Muscle layer of colon (tissue), 2 donors: Measurements from ENCODE around the gene PCBP3.
"Not testable (repeated sequence)": the region's sequence is repeated elsewhere in the genome, so short reads cannot be mapped to it uniquely, and the experiment has no call there.

Experiments
- H3K27ac ChIP-seq: one replicate; pipeline ENCODE4 v1.7.0; 2013; ENCODE audit warnings: low read depth, mild to moderate bottlenecking, low read length, moderate library complexity
- H3K27me3 ChIP-seq, 2 donors: one replicate each; pipeline ENCODE4 v1.7.0; 2013; ENCODE audit warnings: low read length in 2 of 2, mild to moderate bottlenecking in 2 of 2; ENCODE audit not compliant: insufficient read depth in 2 of 2, control insufficient read depth in 1 of 2
- H3K36me3 ChIP-seq: one replicate; pipeline ENCODE4 v1.7.0; 2013; ENCODE audit warnings: mild to moderate bottlenecking, low read length; ENCODE audit not compliant: insufficient read depth
- H3K4me1 ChIP-seq: one replicate; pipeline ENCODE4 v1.7.0; 2013; ENCODE audit warnings: mild to moderate bottlenecking, low read length; ENCODE audit not compliant: insufficient read depth
- H3K4me3 ChIP-seq, 2 donors: one replicate each; pipeline ENCODE4 v1.7.0; 2013; ENCODE audit warnings: low read length in 2 of 2, low read depth in 1 of 2, mild to moderate bottlenecking in 1 of 2, moderate library complexity in 1 of 2
- H3K9ac ChIP-seq: one replicate; pipeline ENCODE4 v1.7.0; 2013; ENCODE audit warnings: low read length
- H3K9me3 ChIP-seq: one replicate; pipeline ENCODE4 v1.7.0; 2013; ENCODE audit warnings: mild to moderate bottlenecking, low read length
- donor health status: abdominal sarcoma.
- donor health status: Adenocarcinoma of cecum.

Gene PCBP3

GRCh38 chr21:45617021-45617921 lies 26.3 kb upstream of the PCBP3 start:
- no peak overlapping the region for H3K4me3 ChIP-seq
- H3K36me3 ChIP-seq: no peaks in the 10 kb centered on the region
- no peaks in the 10 kb centered on the region for H3K9me3 ChIP-seq
- no peaks in the 10 kb centered on the region for H3K4me1 ChIP-seq
- H3K27ac ChIP-seq: no peak overlapping the region
- peaks cover 4 to 17% of the 10 kb centered on the region in 2 donors for H3K27me3 ChIP-seq
- H3K9ac ChIP-seq: no peak overlapping the region

GRCh38 chr21:45618287-45618686 lies 25.2 kb upstream of the PCBP3 start:
- H3K4me3 ChIP-seq: no peak overlapping the region
- H3K27me3 ChIP-seq: peaks cover 4 to 17% of the 10 kb centered on the region in 2 donors
- no peak overlapping the region for H3K27ac ChIP-seq
- H3K9ac ChIP-seq: no peak overlapping the region
- H3K4me1 ChIP-seq: no peaks in the 10 kb centered on the region
- H3K36me3 ChIP-seq: no peaks in the 10 kb centered on the region
- H3K9me3 ChIP-seq: no peaks in the 10 kb centered on the region

GRCh38 chr21:45618846-45619485 lies 24.6 kb upstream of the PCBP3 start:
- no peaks in the 10 kb centered on the region for H3K4me1 ChIP-seq
- H3K4me3 ChIP-seq: no peak overlapping the region
- no peaks in the 10 kb centered on the region for H3K36me3 ChIP-seq
- no peak overlapping the region for H3K27ac ChIP-seq
- no peaks in the 10 kb centered on the region for H3K9me3 ChIP-seq
- H3K27me3 ChIP-seq: peaks cover 4 to 17% of the 10 kb centered on the region in 2 donors
- H3K9ac ChIP-seq: no peak overlapping the region

- H3K9me3 ChIP-seq: no peaks in the 10 kb centered on the region
- no peak overlapping the region for H3K9ac ChIP-seq
- no peak overlapping the region for H3K4me3 ChIP-seq
- no peak overlapping the region for H3K27ac ChIP-seq
- H3K27me3 ChIP-seq: peaks cover 4 to 17% of the 10 kb centered on the region in 2 donors
- no peaks in the 10 kb centered on the region for H3K4me1 ChIP-seq
- H3K36me3 ChIP-seq: no peaks in the 10 kb centered on the region
Observed at GRCh38 chr21:45620201-45620923, 23.2 kb upstream of the PCBP3 start.

- H3K27me3 ChIP-seq: peaks cover 4 to 17% of the 10 kb centered on the region in 2 donors
- not testable (repeated sequence) for H3K36me3 ChIP-seq, H3K4me3 ChIP-seq, H3K4me1 ChIP-seq, H3K9me3 ChIP-seq, H3K27ac ChIP-seq, H3K9ac ChIP-seq
Observed at GRCh38 chr21:45621435-45622331, 21.8 kb upstream of the PCBP3 start.

GRCh38 chr21:45622416-45623097 lies 21.0 kb upstream of the PCBP3 start:
- H3K4me1 ChIP-seq: no peaks in the 10 kb centered on the region
- H3K27ac ChIP-seq: no peak overlapping the region
- no peak overlapping the region for H3K9ac ChIP-seq
- no peak overlapping the region for H3K4me3 ChIP-seq
- H3K9me3 ChIP-seq: no peaks in the 10 kb centered on the region
- no peaks in the 10 kb centered on the region for H3K36me3 ChIP-seq
- peaks cover 4 to 10% of the 10 kb centered on the region in 2 donors for H3K27me3 ChIP-seq

- H3K27ac ChIP-seq: no peak overlapping the region
- H3K9ac ChIP-seq: no peak overlapping the region
- H3K36me3 ChIP-seq: no peaks in the 10 kb centered on the region
- H3K9me3 ChIP-seq: no peaks in the 10 kb centered on the region
- H3K4me1 ChIP-seq: no peaks in the 10 kb centered on the region
- peaks cover 4 to 8% of the 10 kb centered on the region in 2 donors for H3K27me3 ChIP-seq
- no peak overlapping the region for H3K4me3 ChIP-seq
Observed at GRCh38 chr21:45623436-45623835, 20.1 kb upstream of the PCBP3 start.

- not testable (repeated sequence) for H3K9ac ChIP-seq, H3K36me3 ChIP-seq, H3K27me3 ChIP-seq, H3K4me3 ChIP-seq, H3K4me1 ChIP-seq, H3K27ac ChIP-seq, H3K9me3 ChIP-seq
Observed at GRCh38 chr21:45626127-45626526, 17.4 kb upstream of the PCBP3 start.

GRCh38 chr21:45629046-45629981 lies 14.2 kb upstream of the PCBP3 start:
- no peak overlapping the region for H3K27ac ChIP-seq
- H3K27me3 ChIP-seq: no peaks in the 10 kb centered on the region

More at GRCh38 chr21:45629046-45629981, 14.2 kb upstream of the PCBP3 start:
- no peaks in the 10 kb centered on the region for H3K9me3 ChIP-seq
- H3K4me3 ChIP-seq: no peak overlapping the region
- H3K36me3 ChIP-seq: no peaks in the 10 kb centered on the region
- no peak overlapping the region for H3K9ac ChIP-seq
- no peaks in the 10 kb centered on the region for H3K4me1 ChIP-seq
